GM23338 (cell line): Measurements from ENCODE around the gene FUT8. TPM values are rescaled to one million over a fixed set of nuclear protein-coding genes. Genes with fewer than 3 reads are reported as not detected.

ENCODE experiments used
- ATAC-seq: fragments of 200-7000 bp; cut with Tn5 transposase; 3 replicates; pipeline ENCODE4 v1.9.1; 2020
- DNase-seq: peaks from one replicate; pipeline ENCODE4 v3.0.0-alpha.2; 2015; ENCODE audit warnings: low spot score
- H2AFZ ChIP-seq: fragments of 200-600 bp; sonication (generic); 2 replicates; pipeline ENCODE4 v1.8.0; 2016; ENCODE audit warnings: antibody characterized with exemption, mild to moderate bottlenecking, moderate library complexity
- H3F3A ChIP-seq: fragments of 200-600 bp; sonication (generic); replicated peaks from 2 replicates; pipeline ENCODE4 v1.8.0; 2017; ENCODE audit warnings: antibody characterized with exemption, mixed run types, low read depth
- H3K27ac ChIP-seq: fragments of 200-600 bp; sonication (generic); 2 replicates; pipeline ENCODE4 v1.6.1; 2016; ENCODE audit warnings: low read depth
- H3K27me3 ChIP-seq: fragments of 200-600 bp; sonication (generic); 2 replicates; pipeline ENCODE4 v1.8.0; 2016; ENCODE audit warnings: mild to moderate bottlenecking, mixed run types, moderate library complexity; ENCODE audit not compliant: insufficient read depth
- H3K36me3 ChIP-seq: fragments of 200-600 bp; sonication (generic); 2 replicates; pipeline ENCODE4 v1.8.0; 2016; ENCODE audit warnings: mild to moderate bottlenecking; ENCODE audit not compliant: insufficient read depth
- H3K4me1 ChIP-seq: fragments of 200-600 bp; sonication (generic); 2 replicates; pipeline ENCODE4 v1.8.0; 2016; ENCODE audit warnings: mild to moderate bottlenecking, moderate library complexity; ENCODE audit not compliant: insufficient read depth
- H3K4me2 ChIP-seq: fragments of 200-600 bp; sonication (generic); 2 replicates; pipeline ENCODE4 v1.7.1; 2017; ENCODE audit warnings: mixed run types
- H3K4me3 ChIP-seq: fragments of 200-600 bp; sonication (generic); 2 replicates; pipeline ENCODE4 v1.6.1; 2016; ENCODE audit warnings: mixed run types
- H3K79me2 ChIP-seq: fragments of 200-600 bp; sonication (generic); replicated peaks from 2 replicates; pipeline ENCODE4 v1.8.0; 2017; ENCODE audit warnings: mild to moderate bottlenecking; ENCODE audit not compliant: insufficient read depth
- H3K9me2 ChIP-seq: fragments of 200-600 bp; sonication (generic); 2 replicates; pipeline ENCODE4 v1.8.0; 2017; ENCODE audit not compliant: insufficient read depth
- H4K20me1 ChIP-seq: fragments of 200-600 bp; sonication (generic); replicated peaks from 2 replicates; pipeline ENCODE4 v1.8.0; 2017; ENCODE audit warnings: mild to moderate bottlenecking; ENCODE audit not compliant: insufficient read depth
- H3K27ac Mint-ChIP-seq: 2 replicates; pipeline ENCODE4 v1.8.0; 2020; ENCODE audit warnings: inconsistent platforms, mild to moderate bottlenecking, moderate library complexity, mixed read lengths
- H3K27me3 Mint-ChIP-seq: 3 replicates; pipeline ENCODE4 v1.8.0; 2022; ENCODE audit warnings: low read depth, mild to moderate bottlenecking, moderate library complexity, mixed read lengths, inconsistent platforms; ENCODE audit not compliant: insufficient read depth, poor library complexity
- H3K36me3 Mint-ChIP-seq: 3 replicates; pipeline ENCODE4 v1.8.0; 2021; ENCODE audit warnings: low read depth, mild to moderate bottlenecking, inconsistent platforms, moderate library complexity, mixed read lengths
- H3K4me1 Mint-ChIP-seq: 3 replicates; pipeline ENCODE4 v1.8.0; 2020; ENCODE audit warnings: mild to moderate bottlenecking, inconsistent platforms, mixed read lengths
- H3K4me3 Mint-ChIP-seq: 3 replicates; pipeline ENCODE4 v1.8.0; 2021; ENCODE audit warnings: moderate library complexity, mild to moderate bottlenecking, inconsistent platforms, mixed read lengths
- H3K9me3 Mint-ChIP-seq: 3 replicates; pipeline ENCODE4 v1.8.0; 2020; ENCODE audit warnings: moderate library complexity, mild to moderate bottlenecking, inconsistent platforms, mixed read lengths
- CREB1 ChIP-seq: fragments of 250-450 bp; sonication (Bioruptor Pico); IDR thresholded peaks from 2 replicates; pipeline ENCODE4 v1.5.0; 2020; ENCODE audit warnings: low read depth, mild to moderate bottlenecking, moderate library complexity
- CTCF ChIP-seq, 2 experiments: fragments of 200-600 bp in 1 of 2; sonication (generic) in 1 of 2; conservative IDR thresholded peaks; 2 replicates each; pipeline versions ENCODE4 v1.5.1 to v1.6.1; 2016 to 2017; ENCODE audit warnings: antibody characterized with exemption in 2 of 2, low read depth in 2 of 2, mild to moderate bottlenecking in 2 of 2, moderate library complexity in 1 of 2
- ETS1 ChIP-seq: IDR thresholded peaks from 2 replicates; pipeline ENCODE4 v1.6.1; 2016; ENCODE audit warnings: antibody characterized with exemption
- EZH2 ChIP-seq: fragments of 200-600 bp; sonication (generic); IDR thresholded peaks from one replicate; pipeline ENCODE4 v1.8.0; 2017; ENCODE audit warnings: antibody characterized with exemption, mild to moderate bottlenecking, low read depth; ENCODE audit not compliant: unreplicated experiment
- EZH2phosphoT487 ChIP-seq: fragments of 200-600 bp; sonication (generic); IDR thresholded peaks from one replicate; pipeline ENCODE4 v1.8.1; 2018; ENCODE audit warnings: antibody characterized with exemption; ENCODE audit not compliant: unreplicated experiment
- JUNB ChIP-seq: IDR thresholded peaks from one replicate; pipeline ENCODE4 v1.6.1; 2016; ENCODE audit warnings: antibody characterized with exemption; ENCODE audit not compliant: unreplicated experiment
- NANOG ChIP-seq: IDR thresholded peaks from 2 replicates; pipeline ENCODE4 v1.6.1; 2016; ENCODE audit warnings: antibody characterized with exemption, borderline replicate concordance
- POLR2AphosphoS5 ChIP-seq: IDR thresholded peaks from 2 replicates; pipeline ENCODE4 v1.6.1; 2016; ENCODE audit warnings: antibody characterized with exemption, low read depth
- REST ChIP-seq: IDR thresholded peaks from one replicate; pipeline ENCODE4 v1.6.1; 2018; ENCODE audit warnings: antibody characterized with exemption; ENCODE audit not compliant: unreplicated experiment
- STAT1 ChIP-seq: IDR thresholded peaks from one replicate; pipeline ENCODE4 v1.6.1; 2016; ENCODE audit warnings: antibody characterized with exemption; ENCODE audit not compliant: unreplicated experiment
- ZNF114 ChIP-seq: fragments of 250-450 bp; sonication (Bioruptor Pico); IDR thresholded peaks from 2 replicates; pipeline ENCODE4 v1.5.0; 2020; ENCODE audit warnings: mild to moderate bottlenecking, moderate library complexity
- ZNF331 ChIP-seq: fragments of 250-450 bp; sonication (Bioruptor Pico); IDR thresholded peaks from 2 replicates; pipeline ENCODE4 v1.5.0; 2020; ENCODE audit warnings: low read depth, mild to moderate bottlenecking, moderate library complexity
- ZNF462 ChIP-seq: fragments of 250-450 bp; sonication (Bioruptor Pico); IDR thresholded peaks from 2 replicates; pipeline ENCODE4 v1.5.0; 2020; ENCODE audit warnings: mild to moderate bottlenecking, moderate library complexity
- polyA plus RNA-seq: library from polyadenylated mRNA; unstranded; fragments of >200 nt; fragmentation: Nextera tagmentation; extraction: Ambion mirVana; gene quantifications from 2 replicates; pipeline ENCODE4 v1.2.1, GENCODE V29; 2016
- total RNA-seq: library from RNA; depleted of rRNA; stranded (reverse); fragments of >200 nt; shearing (Covaris generic); gene quantifications from 2 replicates; pipeline ENCODE4 v1.2.3, GENCODE V29; 2014

Gene FUT8
- total and polyA plus RNA-seq, 2 experiments from 2014 or later = 8.2 to 23.2 TPM

- Mint-ChIP-seq H3K9me3 (peaks cover 9% of the 10 kb centered on the region; the same call in 2 of the 3 replicates), H3K4me3 (no peak overlapping the region), H3K27me3 (peaks cover 47% of the 10 kb centered on the region), H3K27ac (no peak overlapping the region), H3K36me3 (peaks cover 2% of the 10 kb centered on the region; the same call in 1 of the 3 replicates), H3K4me1 (peaks cover 16% of the 10 kb centered on the region)
- no peak for DNase-seq
- H3K79me2 ChIP-seq = no peaks in the 10 kb centered on the region
- no peak for ATAC-seq
- H3F3A ChIP-seq = no peaks in the 10 kb centered on the region
- peaks cover 19% of the 10 kb centered on the region for H4K20me1 ChIP-seq
- H3K9me2 ChIP-seq = no peaks in the 10 kb centered on the region
- H3K4me3 ChIP-seq = no peak overlapping the region
- no peak overlapping the region for H3K4me2 ChIP-seq
- H3K36me3 ChIP-seq = no peaks in the 10 kb centered on the region
- H2AFZ ChIP-seq = no peak overlapping the region
- H3K27ac ChIP-seq = no peak overlapping the region
- TF ChIP-seq EZH2 (no peak), REST (no peak), ZNF462 (CRISPR knock-in tag) (no peak), POLR2AphosphoS5 (no peak), ZNF331 (CRISPR knock-in tag) (no peak), NANOG (no peak), CREB1 (no peak), JUNB (no peak), STAT1 (no peak), ETS1 (no peak), ZNF114 (CRISPR knock-in tag) (no peak), CTCF (conservative IDR thresholded peaks at IDR 0.05; ENCODE audit: low read depth in 2 of 2) (no peak), EZH2phosphoT487 (no peak)
- H3K4me1 ChIP-seq = no peaks in the 10 kb centered on the region
- H3K27me3 ChIP-seq = peaks cover 68% of the 10 kb centered on the region
Observed at GRCh38 chr14:65503771-65504170, 91.2 kb downstream of the FUT8 start.
